ENCODE data around the gene ABHD1.
A peak's percentile ranks its signal among the peaks of the same experiment; 100 is the strongest.
"Not testable (repeated sequence)": the region's sequence is repeated elsewhere in the genome, so short reads cannot be mapped to it uniquely, and the experiment has no call there.

Gene ABHD1

DNA sequence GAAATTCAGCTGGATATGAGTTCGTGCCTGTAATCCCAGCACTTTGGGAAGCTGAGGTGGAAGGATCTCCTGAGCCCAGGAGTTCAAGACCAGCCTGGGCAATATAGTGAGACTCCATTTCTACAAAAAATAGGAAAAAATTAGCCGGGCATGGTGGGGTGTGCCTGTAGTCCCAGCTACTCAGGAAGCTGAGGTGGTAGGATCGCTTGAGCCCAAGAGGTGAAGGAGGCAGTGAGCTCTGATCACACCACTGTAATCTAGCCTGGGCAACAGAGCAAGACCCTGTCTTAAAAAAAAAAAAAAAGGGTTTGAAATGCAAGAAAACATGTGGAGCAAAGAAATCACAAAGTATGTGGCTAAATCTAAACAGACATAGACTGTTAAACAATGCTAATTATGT, 14.5 kb upstream of the ABHD1 start:
- no peak for DNase-seq (ENCODE audit: low read depth in 2 of 2)

DNA sequence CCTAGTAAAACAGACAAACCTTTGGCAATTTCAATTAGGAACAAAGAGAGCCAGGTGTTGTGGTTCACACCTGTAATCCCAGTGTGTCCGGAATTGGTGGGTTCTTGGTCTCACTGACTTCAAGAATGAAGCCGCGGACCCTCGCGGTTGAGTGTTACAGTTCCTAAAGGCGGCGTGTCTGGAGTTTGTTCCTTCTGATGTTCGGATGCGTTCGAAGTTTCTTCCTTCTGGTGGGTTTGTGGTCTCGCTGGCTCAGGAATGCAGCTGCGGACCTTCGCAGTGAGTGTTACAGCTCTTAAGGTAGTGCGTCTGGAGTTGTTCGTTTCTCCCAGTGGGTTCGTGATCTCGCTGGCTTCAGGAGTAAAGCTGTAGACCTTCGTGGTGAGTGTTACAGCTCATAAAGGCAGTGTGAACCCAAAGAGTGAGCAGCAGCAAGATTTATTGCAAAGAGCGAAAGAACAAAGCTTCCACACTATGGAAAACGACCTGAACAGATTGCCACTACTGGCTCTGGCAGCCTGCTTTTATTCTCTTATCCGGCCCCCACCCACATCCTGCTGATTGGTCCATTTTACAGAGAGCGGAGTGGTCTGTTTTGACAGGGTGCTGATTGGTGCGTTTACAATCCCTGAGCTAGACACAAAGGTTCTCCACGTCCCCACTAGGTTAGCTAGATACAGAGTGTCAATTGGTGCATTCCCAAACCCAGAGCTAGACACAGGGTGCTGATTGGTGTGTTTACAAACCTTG, 12.8 kb upstream of the ABHD1 start:
- DNase-seq (ENCODE audit: low read depth in 2 of 2): not testable (repeated sequence)

DNA sequence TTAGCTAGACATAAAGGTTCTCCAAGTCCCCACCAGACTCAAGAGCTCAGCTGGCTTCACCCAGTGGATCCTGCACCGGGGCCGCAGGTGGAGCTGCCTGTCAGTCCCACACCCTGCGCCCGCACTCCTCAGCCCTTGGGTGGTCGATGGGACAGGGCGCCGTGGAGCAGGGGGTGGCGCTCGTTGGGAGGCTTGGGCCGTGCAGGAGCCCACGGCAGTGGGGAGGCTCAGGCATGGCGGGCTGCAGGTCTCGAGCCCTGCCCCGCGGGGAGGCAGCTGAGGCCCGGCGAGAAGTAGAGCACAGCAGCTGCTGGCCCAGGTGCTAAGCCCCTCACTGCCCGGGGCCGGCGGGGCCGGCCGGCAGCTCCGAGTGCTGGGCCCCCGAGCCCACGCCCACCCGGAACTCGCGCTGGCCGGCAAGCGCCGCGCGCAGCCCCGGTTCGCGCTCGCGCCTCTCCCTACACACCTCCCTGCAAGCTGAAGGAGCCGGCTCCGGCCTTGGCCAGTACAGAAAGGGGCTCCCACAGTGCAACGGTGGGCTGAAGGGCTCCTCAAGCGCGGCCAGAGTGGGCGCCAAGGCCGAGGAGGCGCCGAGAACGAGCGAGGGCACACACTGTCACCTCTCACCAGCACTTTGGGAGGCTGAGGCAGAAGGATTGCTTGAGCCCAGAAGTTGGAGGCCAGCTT, 12.1 kb upstream of the ABHD1 start:
- DNase-seq (ENCODE audit: low read depth in 2 of 2): not testable (repeated sequence)

DNA sequence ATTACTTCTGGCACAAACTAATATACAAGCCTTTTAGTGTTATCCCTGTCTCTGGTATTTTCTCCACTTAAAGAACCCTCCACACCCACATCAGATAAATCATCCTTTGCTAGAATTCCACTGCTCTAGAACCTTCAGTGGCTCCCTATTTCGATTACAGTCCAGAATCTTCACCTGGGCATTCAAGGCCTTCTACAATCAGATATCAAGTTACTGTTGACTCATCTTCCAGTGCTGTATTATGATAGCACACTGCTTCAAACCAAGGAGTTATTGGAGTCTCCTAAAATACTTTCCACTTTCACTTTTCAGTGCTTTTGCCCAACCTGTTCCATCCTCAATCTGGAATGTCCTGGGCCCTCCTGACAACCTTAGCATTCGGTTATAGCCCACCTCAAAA, 8.1 kb upstream of the ABHD1 start:
- no peak for DNase-seq (ENCODE audit: low read depth in 2 of 2)

GRCh38 chr2:27117995-27118524, 5.6 kb upstream of the ABHD1 start:
- DNase-seq (ENCODE audit: low read depth in 2 of 2): no peak

GRCh38 chr2:27118525-27119329, 4.9 kb upstream of the ABHD1 start, which contains the start of gene CGREF1:
Gene CGREF1, minus strand, starts transcription at chr2:27119128. Its CDS starts 14,762 bp downstream, at chr2:27104366.
- DNase-seq (ENCODE audit: low read depth in 2 of 2): no peak

DNA sequence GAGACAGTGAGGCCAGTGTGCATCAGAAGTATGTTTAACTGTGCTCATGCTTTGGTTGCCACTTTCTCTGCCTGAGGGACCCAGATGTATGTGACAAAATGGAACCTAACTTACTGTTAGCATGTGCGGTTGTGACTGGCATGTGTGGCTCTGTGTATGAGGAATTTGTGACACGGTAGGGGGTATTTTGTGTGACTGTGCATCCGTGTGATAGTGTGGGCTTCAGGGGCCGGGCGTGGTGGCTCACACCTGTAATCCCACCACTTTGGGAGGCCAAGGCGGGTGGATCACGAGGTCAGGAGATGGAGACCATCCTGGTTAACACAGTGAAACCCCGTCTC, 4.3 kb upstream of the ABHD1 start:
- not testable (repeated sequence) for DNase-seq (ENCODE audit: low read depth in 2 of 2)

- DNase-seq (ENCODE audit: low read depth in 2 of 2): no peak
These were observed 1.7 kb upstream of the ABHD1 start for GRCh38 chr2:27121906-27122305.

- no peak for DNase-seq (ENCODE audit: low read depth in 2 of 2)
These were observed 824 bp upstream of the ABHD1 start for GRCh38 chr2:27122791-27123190.

GRCh38 chr2:27125104-27125503, 1.5 kb downstream of the ABHD1 start:
- DNase-seq (ENCODE audit: low read depth in 2 of 2): no peak

DNA sequence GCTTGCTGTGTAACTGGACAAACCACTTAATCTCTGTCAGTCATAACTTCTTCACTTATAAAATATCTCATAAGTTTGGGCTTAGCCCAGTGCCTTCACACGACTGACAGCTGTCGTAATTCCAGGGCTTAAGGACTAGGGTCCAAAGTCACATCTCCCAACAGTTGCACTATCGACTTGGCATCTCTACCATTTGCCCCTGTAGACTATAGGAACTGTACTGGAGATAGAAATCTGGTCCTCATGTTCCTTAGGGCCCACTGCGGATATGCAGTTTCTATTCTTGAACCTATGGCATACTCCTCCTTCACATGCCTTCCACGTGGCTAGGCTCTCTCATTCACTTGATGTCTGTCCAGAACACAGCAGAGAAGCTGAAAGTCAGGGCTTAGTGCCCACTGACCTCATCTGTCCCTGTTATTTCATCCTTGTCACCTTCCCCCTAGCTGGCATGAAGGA, 2.7 kb downstream of the ABHD1 start:
- DNase-seq (ENCODE audit: low read depth in 2 of 2): no peak

DNA sequence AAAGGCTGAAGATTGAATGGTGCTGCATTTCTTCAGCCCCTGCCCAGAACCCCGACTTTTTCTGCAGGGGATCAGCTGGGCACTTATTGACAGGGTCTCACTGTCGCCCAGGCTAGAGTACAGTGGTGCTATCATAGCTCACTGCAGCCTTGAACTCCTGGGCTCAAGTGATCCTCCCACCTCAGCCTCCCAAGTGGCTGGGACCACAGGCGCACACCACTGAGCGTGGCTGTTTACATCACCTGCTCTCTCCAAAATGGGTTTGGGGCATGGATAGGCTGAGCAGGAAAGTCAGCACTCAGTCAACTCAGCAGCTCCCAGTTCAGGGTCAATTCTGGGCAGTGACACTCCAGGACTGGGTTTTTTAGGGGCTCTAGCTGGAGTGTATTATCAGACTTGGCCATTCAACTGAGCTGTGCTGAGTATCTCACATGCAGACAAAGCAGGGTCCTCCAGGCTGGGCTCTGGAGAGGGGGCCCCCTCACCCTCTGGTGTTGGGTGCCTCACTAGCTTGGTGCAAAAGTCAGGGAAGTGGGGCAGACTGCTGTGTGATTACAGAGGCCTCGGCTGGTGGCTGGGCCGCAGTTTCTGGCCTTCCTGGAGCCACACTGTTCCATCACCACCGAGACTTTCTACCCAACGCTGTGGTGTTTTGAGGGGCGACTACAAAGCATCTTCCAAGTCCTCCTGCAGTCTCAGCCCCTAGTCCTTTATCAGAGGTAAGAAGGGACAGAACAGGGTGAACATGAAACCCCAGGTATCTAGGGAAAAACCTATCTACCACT, 4.5 kb downstream of the ABHD1 start:
- no peak for DNase-seq (ENCODE audit: low read depth in 2 of 2)

DNA sequence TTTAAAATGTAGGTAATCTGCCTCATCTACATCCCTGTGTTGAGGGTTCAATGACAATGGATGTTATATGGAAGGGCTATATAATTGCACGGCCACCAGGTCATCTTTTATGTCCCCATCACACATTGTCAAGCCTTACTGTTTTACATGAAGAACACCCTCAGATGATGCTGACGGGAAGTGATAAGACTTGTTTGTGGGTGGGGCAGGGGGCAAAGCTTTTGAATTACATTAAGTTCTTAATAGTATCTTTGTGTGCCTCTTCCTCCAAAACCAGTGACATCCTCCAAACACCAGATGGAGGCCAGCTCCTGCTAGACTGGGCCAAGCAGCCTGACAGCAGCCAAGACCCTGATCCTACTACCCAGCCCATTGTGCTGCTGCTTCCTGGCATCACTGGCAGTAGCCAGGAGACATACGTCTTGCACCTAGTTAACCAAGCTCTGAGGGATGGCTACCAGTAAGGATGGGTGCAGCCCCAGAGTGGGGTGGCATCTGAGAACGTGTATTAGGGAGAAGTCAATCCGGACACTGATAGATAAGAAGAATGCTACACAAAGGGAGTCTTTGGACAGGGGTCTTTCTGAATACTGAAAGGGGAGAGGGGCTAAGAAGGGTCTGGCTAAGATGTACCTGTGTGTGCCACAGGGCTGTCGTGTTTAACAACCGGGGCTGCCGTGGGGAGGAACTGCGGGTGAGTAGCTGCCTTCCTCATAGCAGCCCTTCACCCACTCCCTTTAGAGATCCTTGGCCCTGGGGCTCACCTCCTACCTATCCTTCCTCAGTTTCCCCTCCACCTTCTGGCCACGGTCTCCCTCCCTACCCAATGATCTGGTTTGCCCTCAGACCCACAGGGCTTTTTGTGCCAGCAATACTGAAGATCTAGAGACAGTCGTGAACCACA, 5.3 kb downstream of the ABHD1 start:
- DNase-seq (ENCODE audit: low read depth in 2 of 2): no peak

DNA sequence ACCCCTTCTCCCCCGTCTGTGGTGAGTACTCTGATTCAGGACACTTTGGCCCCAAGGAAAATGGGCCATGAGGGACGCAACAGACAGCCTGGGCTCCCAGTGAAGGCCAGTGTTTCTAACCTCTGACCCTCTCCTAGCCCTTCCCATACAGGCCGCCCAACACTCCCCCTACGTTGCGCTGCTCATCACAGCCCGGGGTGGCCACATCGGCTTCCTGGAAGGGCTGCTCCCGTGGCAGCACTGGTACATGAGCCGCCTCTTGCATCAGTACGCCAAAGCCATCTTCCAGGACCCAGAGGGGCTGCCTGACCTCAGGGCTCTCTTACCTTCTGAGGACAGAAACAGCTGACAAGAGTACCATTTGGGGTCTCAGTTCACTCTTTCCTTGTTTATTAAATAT, 6.8 kb downstream of the ABHD1 start:
- DNase-seq (ENCODE audit: low read depth in 2 of 2): no peak

- no peak for DNase-seq (ENCODE audit: low read depth in 2 of 2)
These were observed 7.8 kb downstream of the ABHD1 start for GRCh38 chr2:27131429-27131828.

- DNase-seq (ENCODE audit: low read depth in 2 of 2): no peak
These were observed 9.7 kb downstream of the ABHD1 start for GRCh38 chr2:27133195-27133875.

- peak; percentile 95 to 98 for DNase-seq (ENCODE audit: low read depth in 2 of 2)
These were observed 10.5 kb downstream of the ABHD1 start, which contains the start of gene PREB for GRCh38 chr2:27133905-27134780. Gene PREB, minus strand, starts transcription at chr2:27134636. Its CDS starts 215 bp downstream, at chr2:27134421.

- DNase-seq (ENCODE audit: low read depth in 2 of 2): no peak
These were observed 11.3 kb downstream of the ABHD1 start for GRCh38 chr2:27134781-27135477.
